DMS 273 treated with DMSO at 0.1 percent for 48 hours (cell line): Measurements from ENCODE around the gene STK11IP.

Experiments used
- DNase-seq: peaks from one replicate; lab custom pipeline; 2025; lab: John Stamatoyannopoulos, UW

STK11IP gene

DNA sequence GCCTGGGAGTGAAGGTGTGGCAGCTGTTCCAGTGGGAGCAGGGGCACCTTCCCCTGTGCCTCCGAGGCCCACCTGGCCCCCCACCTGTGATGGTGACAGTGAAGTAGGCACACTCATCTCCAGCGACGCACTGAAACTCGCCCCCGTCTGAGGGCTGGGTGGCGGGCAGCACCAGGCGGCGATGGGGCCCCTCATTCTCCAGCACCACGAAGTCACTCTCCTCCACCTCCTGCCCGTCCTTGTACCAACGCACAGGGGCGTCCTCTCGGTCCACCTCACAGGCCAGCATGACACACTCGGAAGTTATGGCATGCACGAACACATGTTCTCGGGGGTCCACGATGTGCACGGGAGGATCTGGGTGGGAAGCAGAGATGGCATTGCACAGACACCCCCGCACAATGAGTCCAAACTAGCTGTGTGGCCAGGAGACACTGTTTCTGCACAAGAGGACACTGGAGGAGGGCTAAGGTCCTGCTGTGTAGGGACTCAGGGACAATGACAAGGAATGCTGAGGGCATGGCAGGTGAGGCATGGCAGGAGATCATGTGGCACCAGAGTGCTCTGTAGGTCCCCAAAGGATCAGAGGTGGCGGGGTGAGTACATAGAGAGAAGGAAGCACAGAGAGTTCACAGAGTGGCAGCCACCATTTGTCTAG, 34.3 kb upstream of the STK11IP start:
- DNase-seq: no peak

DNA sequence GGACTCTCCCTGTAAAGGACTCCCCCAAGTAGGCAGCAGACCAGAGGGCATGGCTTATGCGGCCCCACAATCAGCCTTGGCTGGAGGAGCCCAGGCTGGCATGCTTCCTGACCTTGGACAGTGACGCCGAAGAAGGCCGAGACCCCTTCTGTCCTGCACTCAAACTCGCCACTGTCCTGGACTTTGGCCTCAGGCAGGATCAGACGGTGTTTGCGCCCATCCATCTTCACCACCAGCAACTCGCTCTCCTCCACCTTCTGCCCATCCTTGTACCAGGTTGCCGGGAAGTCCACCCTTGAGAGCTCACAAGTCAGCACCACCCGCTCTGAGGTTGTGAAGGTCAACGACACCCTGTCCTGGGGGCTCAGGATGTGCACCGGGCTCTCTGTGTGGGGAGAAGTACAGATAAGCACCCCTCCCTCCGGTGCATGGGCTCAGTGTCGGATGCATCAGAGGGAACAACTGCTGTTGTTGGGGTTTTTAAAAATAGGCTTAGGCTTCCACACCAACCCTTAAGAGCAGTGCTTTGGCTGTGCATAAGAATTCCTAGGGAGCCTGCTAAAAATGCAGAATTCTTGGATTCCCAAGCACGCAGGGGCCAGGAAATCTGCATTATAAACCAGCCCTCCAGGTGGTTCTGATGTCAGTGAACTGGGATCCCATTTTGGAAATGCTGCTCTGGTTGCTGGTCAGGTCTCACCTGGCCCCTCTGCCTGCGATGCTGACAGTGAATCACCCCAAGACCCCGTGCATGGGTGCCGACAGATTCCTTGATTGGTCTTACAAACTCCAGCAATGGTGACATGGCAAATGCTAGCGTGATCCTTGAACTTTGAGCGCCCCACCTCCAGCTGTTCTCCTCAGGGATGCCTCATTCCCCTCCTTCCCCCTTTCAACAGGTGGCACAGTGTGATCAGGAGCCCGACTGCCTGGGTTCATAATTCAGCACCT, 32.3 kb upstream of the STK11IP start:
- no peak for DNase-seq

DNA sequence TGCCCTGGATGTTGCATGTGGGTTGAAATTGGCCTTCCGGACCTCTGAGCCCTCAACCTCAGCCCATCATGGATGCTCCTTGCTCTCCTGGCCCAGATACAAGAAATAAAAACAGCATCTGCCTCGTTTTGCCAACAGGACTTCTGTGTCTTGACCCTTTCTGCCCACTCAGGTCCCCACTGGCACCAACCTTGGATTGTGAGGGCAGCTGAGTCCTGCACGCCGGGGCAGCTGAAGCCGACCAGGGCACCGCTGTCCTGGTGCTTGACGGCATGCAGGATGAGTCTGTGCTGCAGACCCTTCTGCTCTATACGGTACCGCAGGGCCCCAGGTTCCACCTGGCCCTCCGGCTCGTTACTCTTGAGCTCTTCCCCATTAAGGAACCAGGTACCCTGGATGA, 31.0 kb upstream of the STK11IP start:
- no peak for DNase-seq

DNA sequence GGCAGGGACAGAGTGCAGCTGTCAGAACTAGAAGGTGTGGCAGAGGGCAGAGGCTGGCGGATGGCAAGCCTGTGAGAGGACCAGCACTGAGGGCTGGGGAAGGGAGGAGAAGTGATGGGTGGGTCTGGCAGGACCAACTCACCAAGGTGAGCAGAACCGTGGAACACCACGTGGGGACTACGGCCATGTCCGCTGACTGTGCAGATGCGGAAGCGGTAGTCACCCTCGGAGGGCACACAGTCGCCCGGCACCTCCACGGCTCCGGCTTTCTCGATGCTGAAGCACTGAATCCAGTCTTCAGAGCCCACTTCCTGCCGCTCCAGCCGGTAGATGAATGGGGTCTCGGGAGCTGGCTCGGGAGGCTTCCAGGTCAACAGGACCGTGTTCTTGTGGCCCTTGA, 30.5 kb upstream of the STK11IP start:
- no peak for DNase-seq

DNA sequence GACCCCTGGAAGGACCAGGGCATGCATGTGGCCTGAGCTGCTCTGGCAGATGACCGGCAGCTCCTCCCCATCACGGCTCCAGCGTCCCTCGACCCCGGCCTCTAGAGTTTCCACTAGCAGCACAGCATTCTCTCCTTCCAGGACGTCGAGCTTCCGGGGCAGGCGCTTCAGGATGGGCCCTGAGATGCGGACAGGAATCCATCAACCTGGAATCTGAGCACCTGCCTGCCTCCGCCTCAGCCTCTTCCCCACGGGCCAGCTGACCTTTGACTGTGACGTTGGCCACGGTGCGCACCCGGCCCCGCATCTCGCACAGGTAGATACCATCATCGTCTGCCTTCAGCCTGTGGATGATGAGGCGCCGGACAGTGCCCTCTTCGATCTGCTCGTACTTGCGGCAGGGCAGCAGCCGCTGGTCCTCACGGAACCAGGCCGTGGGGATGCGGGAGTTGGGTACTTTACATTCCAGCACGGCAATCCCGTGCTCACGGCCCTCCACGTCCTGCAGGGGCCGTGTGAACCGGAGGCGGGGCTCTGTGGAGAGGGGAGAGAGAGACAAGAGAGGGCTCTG, 29.8 kb upstream of the STK11IP start:
- no peak for DNase-seq

DNA sequence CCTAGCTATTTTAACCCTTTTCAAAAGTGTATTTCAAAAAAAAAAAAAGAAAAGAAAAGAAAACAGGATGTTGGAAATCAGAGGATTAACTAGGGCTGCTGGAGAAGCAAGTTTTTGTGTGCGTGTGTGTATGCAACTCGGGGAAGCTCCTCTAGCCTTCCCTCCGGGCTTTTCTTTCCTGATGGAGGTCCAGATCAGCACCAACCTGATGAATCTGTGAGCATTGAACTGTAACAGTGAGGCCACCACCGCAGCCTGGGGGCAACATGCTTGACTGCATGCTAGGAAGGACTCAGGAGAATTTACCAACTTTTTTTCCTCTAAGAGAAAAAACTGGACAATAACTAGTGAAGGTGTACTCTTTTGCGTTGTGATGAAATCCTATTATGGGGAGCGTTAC, 28.6 kb upstream of the STK11IP start:
- no peak for DNase-seq

DNA sequence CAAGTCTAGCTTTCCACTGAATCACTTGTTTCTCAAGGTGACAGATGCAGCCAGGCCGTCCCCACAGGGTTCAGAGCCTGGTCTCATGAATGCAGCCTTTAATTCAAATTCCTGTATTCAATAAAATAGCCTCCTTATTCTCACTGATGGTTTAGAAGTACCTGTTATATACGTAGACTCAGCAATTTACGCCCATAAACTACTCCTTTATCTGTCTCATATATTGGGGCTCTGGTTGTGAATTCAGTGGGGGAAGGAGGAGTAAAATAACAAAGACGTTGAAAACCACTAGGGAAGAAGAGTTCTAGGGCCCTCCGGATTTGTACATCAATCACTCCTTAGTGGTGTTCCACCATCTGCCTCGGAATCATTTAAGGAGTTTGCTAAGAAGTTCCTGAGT, 28.0 kb upstream of the STK11IP start:
- no peak for DNase-seq

DNA sequence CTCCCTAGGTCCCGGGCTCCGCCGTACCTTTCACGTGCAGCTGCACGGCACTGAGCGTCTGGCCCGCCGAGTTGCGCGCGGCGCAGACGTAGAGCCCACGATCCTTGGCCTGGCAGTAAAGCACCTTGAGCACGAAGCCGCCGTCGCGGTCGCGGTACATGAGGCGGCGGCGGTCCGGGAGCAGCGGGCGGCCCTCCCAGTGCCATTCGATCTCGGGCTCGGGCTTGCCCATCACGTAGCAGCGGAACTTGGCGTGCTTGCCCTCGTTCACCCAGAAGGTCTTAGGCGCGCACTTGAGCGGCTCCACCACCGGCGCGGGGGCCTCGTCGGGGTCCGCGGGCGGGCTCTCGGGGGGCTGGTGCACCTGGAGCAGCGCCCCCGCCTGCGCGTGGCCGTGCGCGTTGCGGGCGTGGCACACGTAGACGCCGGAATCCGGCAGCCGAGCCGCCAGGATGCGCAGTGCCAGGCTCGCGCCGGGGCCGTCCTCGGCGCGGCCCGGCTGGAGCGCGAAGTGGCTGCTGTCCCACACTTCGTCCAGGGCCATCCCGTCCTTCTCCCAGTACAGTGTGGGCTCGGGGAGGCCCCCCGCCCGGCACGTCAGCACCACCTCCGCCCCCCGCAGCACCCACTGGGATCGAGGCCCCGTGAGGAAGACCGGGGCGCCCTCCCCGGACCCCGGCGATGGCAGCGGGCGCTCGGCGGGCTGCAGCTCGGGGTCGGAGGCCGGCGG, 27.3 kb upstream of the STK11IP start:
- no peak for DNase-seq

DNA sequence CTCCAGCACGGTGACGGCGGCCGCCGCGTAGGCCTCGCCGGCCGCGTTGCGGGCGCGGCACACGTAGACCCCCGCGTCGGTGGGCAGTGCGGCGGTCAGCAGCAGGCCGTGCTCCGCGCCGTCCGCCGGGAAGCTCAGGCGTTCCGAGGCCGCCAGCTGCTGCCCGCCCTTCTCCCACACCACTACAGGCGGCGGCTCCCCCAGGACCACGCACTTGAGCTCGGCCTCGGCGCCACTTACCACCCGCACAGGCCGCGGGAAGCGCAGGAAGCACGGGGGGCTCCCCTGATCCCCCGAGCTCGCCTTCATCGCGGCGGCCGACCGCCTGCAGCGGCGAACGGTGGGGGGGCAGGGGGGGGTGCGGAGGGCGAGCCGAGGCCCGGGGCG, 26.7 kb upstream of the STK11IP start:
- DNase-seq: no peak

DNA sequence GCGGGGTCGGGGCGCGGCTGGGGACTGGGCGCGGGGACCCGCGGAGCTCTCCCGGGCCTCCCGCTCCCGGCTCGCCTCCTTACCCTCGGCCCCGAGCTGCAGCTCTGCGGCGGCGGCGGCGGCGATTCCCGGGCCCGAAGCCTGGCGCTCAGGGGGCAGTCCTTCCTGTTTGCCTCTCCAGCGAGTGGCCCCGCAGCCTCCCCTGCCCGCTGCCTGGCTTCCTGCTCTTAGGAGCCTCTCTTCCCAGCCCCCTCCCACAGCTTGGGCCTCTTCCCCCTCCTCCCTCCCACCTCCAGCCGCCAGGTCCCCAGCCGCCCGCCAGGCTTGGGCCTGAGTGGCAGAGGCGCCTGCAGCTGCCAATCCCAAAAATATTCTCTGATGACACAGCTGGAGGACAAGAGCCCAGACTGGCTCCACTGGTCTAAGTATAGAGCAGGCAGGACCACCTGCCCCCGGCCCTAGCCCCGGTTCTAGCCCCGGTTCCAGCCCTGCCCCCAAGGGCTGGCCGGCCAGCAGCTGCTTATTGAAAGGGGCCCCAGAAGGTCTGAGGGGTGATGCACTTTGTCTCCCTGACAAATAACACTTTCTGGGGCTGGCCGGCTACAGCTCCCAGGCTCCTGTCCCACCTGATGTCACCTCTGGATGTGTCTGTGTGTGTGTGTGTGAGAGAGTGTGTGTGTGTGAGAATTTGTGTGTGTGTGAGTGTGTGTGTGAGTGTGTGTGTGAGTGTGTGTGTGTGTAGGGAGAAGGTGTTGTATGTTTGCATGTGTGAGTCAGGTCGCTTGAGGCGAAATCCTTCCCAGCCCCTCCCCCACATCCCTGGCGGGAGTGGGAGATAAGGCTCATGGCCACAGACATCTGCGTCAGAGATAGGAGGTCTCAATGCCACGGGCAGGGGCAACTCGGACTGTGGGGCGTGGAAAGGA, 26.1 kb upstream of the STK11IP start, which contains the start of gene OBSL1:
Gene OBSL1, minus strand, starts transcription at position 229 of the 926 bp plus-strand sequence. CDS start 307 bp downstream, outside the sequence.
- peak; percentile 40 for DNase-seq

DNA sequence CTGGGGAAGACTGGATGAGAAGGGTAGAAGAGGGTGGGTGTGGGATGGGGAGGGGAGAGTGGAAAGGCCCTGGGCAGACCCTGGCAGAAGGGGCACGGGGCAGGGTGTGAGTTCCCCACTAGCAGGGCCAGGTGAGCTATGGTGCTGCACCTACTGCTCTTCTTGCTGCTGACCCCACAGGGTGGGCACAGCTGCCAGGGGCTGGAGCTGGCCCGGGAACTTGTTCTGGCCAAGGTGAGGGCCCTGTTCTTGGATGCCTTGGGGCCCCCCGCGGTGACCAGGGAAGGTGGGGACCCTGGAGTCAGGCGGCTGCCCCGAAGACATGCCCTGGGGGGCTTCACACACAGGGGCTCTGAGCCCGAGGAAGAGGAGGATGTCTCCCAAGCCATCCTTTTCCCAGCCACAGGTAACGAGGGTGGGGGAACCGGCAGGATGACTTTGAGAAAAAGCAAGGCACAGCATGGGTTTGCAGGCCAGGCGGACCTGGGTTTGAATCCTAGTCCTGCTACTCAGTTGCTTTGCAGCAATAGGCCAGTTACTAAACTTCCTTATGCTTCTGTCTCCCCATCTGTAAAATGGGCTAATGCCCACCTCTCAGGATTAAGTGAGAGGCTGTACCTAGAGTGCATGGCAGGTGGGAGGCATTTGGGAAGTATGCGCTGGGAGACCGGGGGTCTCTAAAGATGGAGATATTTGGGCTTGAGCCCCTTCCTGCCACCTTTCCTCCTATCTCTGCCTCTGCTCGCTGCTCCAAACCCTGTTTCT, 25.2 kb upstream of the STK11IP start, which contains the start of gene INHA:
Gene INHA, plus strand, starts transcription at position 74 of the 765 bp plus-strand sequence. Its CDS starts 65 bp downstream, at position 139.
- no peak for DNase-seq

DNA sequence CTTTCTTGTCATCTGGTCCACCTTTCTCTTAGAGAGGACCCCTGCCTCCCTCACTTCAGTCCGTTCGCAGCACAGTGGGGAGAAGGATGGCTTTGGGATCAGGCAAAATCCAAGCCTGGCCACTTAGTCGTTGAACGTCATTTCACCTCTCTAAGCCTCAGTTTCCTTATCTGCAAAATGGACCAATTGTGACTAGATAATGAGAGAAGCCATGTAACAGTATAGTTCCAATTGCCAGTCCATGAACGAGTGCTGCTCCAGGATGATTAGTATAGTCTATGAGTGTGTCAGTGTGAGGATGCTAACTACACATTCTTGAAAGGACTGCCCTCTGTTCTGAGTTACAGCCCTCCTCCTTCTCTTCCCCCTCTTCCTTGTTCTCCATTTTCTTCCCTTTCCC, 24.5 kb upstream of the STK11IP start:
- peak; percentile 98 for DNase-seq

DNA sequence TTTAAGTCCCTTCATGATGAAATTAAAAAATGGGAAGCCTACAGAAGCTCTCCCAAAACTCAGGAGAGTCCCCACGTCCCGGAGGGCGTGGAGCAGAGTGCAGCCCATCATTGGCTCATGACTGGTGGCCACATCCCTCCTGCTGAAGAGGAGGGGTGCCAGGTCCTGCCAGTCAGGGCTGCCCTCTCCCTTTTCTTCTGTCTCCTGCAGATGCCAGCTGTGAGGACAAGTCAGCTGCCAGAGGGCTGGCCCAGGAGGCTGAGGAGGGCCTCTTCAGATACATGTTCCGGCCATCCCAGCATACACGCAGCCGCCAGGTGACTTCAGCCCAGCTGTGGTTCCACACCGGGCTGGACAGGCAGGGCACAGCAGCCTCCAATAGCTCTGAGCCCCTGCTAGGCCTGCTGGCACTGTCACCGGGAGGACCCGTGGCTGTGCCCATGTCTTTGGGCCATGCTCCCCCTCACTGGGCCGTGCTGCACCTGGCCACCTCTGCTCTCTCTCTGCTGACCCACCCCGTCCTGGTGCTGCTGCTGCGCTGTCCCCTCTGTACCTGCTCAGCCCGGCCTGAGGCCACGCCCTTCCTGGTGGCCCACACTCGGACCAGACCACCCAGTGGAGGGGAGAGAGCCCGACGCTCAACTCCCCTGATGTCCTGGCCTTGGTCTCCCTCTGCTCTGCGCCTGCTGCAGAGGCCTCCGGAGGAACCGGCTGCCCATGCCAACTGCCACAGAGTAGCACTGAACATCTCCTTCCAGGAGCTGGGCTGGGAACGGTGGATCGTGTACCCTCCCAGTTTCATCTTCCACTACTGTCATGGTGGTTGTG, 23.0 kb upstream of the STK11IP start:
- DNase-seq: no peak

DNA sequence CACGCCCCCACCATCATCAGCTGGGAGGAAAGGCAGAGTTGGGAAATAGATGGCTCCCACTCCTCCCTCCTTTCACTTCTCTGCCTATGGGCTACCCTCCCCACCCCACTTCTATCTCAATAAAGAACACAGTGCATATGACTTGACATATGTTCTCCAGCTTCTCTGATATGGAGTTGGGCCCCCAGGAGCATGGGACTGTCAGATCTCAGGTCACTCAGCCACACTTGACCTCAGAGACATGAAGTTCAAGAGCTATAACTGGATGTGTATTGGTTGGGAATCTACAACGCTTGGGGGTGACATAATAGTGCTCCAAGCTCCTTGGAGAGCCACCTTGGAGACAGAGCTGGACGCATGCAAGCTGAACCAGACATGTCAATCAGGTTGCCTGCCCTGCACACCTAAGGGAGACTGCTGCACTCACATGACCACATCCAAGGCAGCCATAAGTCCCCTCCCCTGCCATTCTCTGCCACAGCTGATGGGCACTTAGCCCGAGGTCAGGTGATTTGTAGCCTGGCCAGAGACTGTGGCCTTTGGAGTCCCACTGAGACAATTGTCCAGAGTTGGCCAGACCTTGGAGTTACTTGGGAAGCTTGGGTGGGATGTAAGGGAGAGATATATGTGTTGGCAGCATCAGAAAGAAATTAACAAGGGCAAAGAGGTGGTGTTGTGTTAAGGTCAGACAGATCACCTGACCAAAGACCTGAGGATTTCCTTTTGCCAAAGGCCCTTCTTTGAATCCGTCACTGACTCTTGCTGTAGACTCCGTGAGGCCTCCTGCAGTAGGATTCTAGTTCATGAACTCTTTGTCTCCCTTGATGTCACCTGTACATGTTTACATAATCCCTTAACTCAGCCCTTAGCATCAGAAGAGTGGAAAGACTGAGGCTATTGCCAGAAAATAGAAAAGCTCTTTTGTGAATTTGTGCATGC, 21.8 kb upstream of the STK11IP start:
- no peak for DNase-seq

DNA sequence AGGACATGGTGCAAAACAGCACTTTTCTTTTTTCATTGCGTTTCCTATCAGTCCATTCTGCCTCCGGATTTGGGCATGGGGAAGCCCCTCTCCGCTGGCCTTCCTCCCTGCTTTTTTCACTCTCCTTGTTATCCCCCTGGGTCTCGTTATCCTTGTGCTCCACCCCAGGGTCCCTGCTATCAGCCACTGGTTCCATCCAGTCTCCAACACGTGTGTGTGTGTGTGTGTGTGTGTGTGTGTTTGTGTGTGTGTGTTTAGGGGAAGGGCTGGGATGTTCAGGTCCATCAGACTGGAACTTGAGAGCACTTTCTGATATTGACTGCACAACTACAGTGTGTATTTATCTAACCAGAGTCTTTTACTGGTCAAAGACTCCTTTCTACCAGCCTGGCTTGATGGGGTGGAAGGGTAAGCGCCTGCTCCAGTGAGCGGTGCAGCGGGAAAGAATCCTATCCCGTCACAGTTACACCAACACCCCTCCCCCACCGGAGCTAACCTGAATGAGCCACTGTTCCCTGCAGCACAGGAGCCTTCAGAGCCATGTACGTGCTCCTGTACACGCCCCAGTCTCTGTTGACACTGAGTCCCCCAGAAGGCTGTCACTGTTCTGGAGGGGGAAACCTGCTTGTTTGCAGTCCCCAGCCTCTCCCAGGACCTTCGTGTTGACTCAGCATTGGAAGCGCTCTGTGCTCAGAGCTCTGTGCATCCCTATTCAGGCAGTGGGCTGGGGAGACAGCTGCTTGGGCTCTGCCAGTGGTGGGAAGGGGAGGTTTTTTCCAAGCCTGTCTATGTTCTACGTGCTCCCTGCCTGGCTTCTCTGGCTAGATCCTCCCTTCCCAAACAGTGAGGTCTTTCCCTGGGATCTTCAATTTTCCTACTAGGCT, 20.9 kb upstream of the STK11IP start:
- DNase-seq: no peak

DNA sequence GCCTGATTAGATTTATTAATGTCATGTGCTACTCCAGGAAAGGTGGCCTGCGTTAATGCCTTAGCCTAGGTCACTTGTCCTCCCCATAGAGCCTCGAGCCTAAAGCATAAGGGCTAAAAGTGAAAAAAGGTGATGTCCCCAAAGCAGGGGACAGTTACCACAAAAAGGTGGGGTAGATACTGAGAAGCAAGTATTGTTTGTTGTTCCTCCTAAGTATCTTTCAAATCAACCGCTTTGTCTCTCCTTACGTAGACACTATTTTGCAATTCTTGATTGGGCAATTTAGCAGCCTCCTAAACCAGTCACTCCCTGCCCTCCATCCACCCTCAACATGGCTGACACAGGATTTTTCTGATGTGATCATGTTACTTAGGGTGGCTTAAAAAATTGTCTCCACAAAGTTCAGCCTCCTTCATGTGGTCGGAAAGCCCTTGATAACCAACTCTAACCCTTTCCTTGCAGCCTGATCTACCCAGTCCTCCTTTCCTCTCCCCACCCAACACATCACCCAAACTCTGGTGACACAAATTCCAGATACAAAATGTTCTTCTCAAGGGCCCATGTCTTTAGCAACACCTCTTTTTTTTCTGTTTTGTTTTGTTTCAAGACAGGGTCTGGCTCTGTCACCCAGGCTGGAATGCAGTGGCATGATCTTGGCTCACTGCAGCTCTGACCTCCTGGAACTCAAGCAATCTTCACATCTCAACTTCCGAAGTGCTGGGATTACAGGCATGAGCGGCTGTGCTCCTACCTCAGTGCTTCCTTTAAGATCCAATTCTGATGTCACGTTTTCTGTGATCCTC, 18.6 kb upstream of the STK11IP start:
- no peak for DNase-seq
